Measurements from ENCODE around the gene PFN2.

DNA sequence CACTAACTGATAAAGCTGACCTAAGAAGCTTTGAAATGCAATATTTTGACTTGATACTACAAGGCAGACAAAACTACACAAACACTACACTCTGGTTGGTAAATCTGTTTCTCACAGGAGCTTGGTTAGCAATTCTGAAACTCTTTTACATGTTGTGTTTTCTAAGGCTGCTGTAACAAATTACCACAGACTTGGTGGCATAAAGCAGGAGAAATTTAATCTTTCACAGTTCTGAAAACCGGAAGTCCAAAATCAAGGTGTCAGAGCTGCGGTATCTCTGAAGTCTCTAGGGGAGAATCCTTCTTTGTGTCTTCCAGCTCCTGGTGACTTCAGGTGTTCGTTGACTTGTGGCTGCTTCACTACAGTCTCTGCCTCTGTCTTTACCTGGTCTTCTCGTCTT, 12.9 kb upstream of the PFN2 start:
- TF ChIP-seq, protein P1, sequence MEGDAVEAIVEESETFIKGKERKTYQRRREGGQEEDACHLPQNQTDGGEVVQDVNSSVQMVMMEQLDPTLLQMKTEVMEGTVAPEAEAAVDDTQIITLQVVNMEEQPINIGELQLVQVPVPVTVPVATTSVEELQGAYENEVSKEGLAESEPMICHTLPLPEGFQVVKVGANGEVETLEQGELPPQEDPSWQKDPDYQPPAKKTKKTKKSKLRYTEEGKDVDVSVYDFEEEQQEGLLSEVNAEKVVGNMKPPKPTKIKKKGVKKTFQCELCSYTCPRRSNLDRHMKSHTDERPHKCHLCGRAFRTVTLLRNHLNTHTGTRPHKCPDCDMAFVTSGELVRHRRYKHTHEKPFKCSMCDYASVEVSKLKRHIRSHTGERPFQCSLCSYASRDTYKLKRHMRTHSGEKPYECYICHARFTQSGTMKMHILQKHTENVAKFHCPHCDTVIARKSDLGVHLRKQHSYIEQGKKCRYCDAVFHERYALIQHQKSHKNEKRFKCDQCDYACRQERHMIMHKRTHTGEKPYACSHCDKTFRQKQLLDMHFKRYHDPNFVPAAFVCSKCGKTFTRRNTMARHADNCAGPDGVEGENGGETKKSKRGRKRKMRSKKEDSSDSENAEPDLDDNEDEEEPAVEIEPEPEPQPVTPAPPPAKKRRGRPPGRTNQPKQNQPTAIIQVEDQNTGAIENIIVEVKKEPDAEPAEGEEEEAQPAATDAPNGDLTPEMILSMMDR (IDR thresholded peaks at IDR 0.05): no peak
- TF ChIP-seq EZH2 (IDR thresholded peaks at IDR 0.05; ENCODE audit: borderline replicate concordance, insufficient read depth, low read depth, low read length, poor library complexity, severe bottlenecking): no peak

All from B cell (primary cell).